ENCODE results near the gene CAMTA1.

The CAMTA1 gene

DNA sequence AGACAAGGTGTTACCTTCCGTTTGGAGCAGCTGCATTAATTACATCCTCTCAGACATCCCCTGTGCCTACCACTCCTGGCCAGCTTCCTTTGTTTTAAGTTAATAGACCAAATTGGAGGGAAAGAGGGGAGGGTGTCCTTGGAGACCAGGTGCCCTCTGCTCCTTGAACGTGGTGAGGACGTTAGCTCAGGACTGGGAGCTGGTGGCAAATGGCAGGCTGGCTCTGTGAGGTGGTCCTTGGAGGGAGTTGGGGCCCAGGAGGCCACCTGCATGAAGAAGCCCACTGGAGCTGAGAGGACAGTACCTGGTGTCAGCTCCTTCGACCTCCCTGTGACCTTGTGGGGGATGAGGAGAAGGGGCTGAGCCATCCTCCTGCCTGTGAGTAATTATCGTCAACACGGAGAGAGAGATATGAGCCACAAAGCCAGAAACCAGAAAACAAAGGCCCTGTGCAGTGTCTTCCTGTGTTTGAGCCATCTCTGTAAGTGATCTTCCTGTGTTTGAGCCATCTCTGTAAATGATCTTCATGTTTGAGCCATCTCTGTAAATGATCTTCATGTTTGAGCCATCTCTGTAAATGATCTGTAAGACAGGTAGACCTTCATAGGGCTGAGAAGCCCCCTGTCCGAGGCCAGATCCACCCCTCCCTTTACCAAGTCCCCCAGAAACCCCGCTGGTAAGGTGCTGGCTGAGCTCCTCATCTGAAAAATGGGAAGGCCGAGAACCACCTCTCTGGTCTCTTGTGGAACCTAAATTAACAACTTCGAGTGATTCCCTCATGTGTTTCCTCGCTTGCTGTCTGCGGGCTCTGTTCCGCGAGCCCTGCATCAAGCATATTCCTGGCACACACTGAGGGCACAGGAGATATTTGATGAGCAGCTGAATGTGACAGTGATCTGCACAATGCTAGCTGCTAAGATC lies 126.0 kb downstream of the CAMTA1 start:
- TF ChIP-seq CTCF (IDR thresholded peaks at IDR 0.05; ENCODE audit: borderline replicate concordance, control extremely low read depth, extremely low read depth, insufficient read depth, missing control alignments): no peak
- in situ Hi-C loops (cut with MboI; ENCODE audit: low sequenced_read_pairs, unreplicated experiment): no loop called here
- DNase-seq (ENCODE audit: low spot score): no peak

GRCh38 chr1:6911974-6912373 lies 126.7 kb downstream of the CAMTA1 start:
- TF ChIP-seq CTCF (IDR thresholded peaks at IDR 0.05; ENCODE audit: borderline replicate concordance, control extremely low read depth, extremely low read depth, insufficient read depth, missing control alignments): no peak
- in situ Hi-C loops (cut with MboI; ENCODE audit: low sequenced_read_pairs, unreplicated experiment): no loop called here
- no peak for DNase-seq (ENCODE audit: low spot score)

DNA sequence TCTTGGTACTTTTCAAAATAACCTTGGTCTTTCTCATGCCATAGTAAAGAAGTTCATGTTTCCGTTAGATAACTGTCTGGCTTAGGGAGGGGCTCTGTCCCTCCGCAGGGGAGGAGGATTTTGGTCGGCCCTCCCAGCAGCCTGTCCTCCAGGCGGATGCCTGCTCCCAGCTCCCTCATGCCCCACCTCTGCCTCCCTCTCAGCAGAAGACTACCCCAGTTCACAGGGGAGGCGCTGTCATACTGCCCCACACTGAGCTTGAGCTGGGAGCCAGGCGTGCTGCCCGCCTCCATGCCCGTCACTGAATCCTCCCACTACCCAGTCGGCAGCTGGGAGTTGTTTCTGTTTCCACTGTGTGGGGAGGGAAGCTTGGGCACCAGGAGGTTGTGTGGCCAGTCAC lies 127.3 kb downstream of the CAMTA1 start:
- no peak for TF ChIP-seq CTCF (IDR thresholded peaks at IDR 0.05; ENCODE audit: borderline replicate concordance, control extremely low read depth, extremely low read depth, insufficient read depth, missing control alignments)
- in situ Hi-C loops (cut with MboI; ENCODE audit: low sequenced_read_pairs, unreplicated experiment): no loop called here
- no peak for DNase-seq (ENCODE audit: low spot score)

DNA sequence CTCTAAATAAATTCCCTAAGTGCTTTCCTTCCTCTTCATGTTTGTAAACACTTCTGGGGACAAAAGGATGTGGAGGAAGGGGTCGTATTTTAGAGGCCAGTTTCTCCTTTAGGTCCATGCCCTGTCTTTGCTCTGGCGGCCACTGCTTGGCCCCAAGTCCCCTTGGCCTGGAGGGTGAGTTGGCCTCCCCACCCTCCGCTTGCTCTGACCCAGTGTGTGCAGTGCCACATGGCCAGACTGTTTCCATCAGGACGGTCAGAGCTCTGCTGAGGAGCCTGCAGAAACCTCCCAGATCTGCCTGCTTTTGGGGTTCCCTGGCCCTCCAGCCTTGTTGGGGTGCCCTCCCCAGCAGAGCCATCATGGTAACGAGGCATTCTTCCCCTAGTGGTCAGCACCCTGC lies 127.8 kb downstream of the CAMTA1 start:
- TF ChIP-seq CTCF (IDR thresholded peaks at IDR 0.05; ENCODE audit: borderline replicate concordance, control extremely low read depth, extremely low read depth, insufficient read depth, missing control alignments): no peak
- no peak for DNase-seq (ENCODE audit: low spot score)
- in situ Hi-C loops (cut with MboI; ENCODE audit: low sequenced_read_pairs, unreplicated experiment): no loop called here

DNA sequence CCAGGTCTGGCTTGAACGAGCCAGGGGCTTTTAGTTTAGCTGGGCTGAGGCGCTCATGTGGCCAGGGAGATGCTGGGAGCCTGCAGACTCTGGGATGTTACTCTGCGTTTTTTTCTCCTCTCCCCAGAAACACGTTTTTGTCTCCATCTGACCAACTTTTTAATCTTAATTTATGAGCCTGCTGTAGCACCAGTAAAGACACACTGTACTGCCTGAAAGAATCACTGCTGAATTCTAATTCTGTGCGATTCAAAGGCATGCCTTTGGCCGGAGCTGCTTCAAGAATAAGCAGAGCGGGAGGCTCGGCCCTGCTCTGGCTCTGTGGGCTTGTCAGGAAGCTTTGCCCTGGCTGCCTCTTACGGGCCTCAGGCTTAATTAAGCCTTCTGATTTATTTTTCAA lies 129.5 kb downstream of the CAMTA1 start:
- no peak for TF ChIP-seq CTCF (IDR thresholded peaks at IDR 0.05; ENCODE audit: borderline replicate concordance, control extremely low read depth, extremely low read depth, insufficient read depth, missing control alignments)
- DNase-seq (ENCODE audit: low spot score): no peak
- in situ Hi-C loops (cut with MboI; ENCODE audit: low sequenced_read_pairs, unreplicated experiment): no loop called here

- in situ Hi-C loops (cut with MboI; ENCODE audit: low sequenced_read_pairs, unreplicated experiment): no loop called here
- no peak for TF ChIP-seq CTCF (IDR thresholded peaks at IDR 0.05; ENCODE audit: borderline replicate concordance, control extremely low read depth, extremely low read depth, insufficient read depth, missing control alignments)
- no peak for DNase-seq (ENCODE audit: low spot score)
Observed at GRCh38 chr1:6915999-6916565, 130.8 kb downstream of the CAMTA1 start.
